Measurements from ENCODE around the gene IGSF9. TPM values are rescaled to one million over a fixed set of nuclear protein-coding genes. Genes with fewer than 3 reads are reported as not detected.

Gene IGSF9
- total and polyA plus RNA-seq, 10 of the 15 experiments (the other 5 are each of a cell fraction or from before 2014, with no cell fraction given): 0.04 to 0.07 TPM; not detected in 8

DNA sequence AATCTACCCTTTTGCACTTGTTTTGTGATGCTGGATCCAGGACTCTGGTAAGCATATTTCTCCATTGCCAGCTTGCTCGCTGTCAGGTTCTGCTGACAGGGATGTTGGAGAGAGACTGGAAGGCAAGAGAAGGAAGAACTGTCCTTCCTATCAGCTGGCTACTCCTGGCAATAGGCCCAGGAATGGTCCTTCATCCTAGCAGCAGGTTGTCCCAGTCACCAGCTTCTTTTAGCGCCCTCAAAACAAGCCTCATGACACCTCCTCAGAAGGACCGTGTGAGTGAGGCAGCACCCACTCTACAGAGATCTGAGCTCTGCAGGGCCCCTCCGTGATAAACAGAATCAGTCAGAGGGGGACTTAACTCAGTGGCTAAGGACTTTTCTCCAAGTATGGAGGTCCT, 41.8 kb upstream of the IGSF9 start:
- no TSS peak for BruUV-seq (replicated peaks)
- Histone ChIP-seq H3K4me3 (no peak overlapping the region), H3K36me3 (ENCODE audit: control insufficient read depth in 2 of 2, insufficient read depth in 2 of 2, low read length in 1 of 2) (no peaks in the 10 kb centered on the region), H4K20me1 (ENCODE audit: control insufficient read depth, insufficient read depth) (no peaks in the 10 kb centered on the region), H3K27ac (ENCODE audit: control insufficient read depth, insufficient read depth) (no peak overlapping the region), H2AFZ (ENCODE audit: control insufficient read depth, low read depth, low read length) (no peak overlapping the region), H3K27me3 (replicated peaks in 1 of 2; ENCODE audit: control insufficient read depth in 2 of 2, insufficient read depth in 2 of 2, low read length in 1 of 2) (peaks cover 0 to 2% of the 10 kb centered on the region in 2 experiments; a peak in 1 of 4 replicates), H3K4me1 (ENCODE audit: control insufficient read depth, insufficient read depth, low read length) (no peaks in the 10 kb centered on the region), H3K9me3 (replicated peaks; ENCODE audit: control insufficient read depth, insufficient read depth, low read length) (no peaks in the 10 kb centered on the region), H3K9ac (ENCODE audit: control insufficient read depth, insufficient read depth, low read length) (no peak overlapping the region), H3K79me2 (ENCODE audit: control insufficient read depth, insufficient read depth, low read length) (no peaks in the 10 kb centered on the region), H3K4me2 (ENCODE audit: control insufficient read depth, insufficient read depth) (no peak overlapping the region)
- FAIRE-seq: no peak
- DNase-seq (ENCODE audit: low read depth, low spot score): no peak
- intact Hi-C loops (cut with micrococcal nuclease; ENCODE audit: unreplicated experiment): no loop called here
- WGBS (ENCODE audit: insufficient coverage, insufficient replicate concordance, low lambda C conversion rate, missing lambda C conversion rate): 22% methylated on average over 4 of the region's 4 CpGs
- CTCF ChIA-PET: no interaction called here
- POLR2A ChIA-PET: no interaction called here
- SMC1A ChIA-PET (ENCODE audit: uncharacterized antibody, unreplicated experiment): no interaction called here
- in situ Hi-C loops (cut with MboI): no loop called here
- ATAC-seq: no peak
- RAD21 ChIA-PET (ENCODE audit: unreplicated experiment): no interaction called here
- TF ChIP-seq, protein P1, sequence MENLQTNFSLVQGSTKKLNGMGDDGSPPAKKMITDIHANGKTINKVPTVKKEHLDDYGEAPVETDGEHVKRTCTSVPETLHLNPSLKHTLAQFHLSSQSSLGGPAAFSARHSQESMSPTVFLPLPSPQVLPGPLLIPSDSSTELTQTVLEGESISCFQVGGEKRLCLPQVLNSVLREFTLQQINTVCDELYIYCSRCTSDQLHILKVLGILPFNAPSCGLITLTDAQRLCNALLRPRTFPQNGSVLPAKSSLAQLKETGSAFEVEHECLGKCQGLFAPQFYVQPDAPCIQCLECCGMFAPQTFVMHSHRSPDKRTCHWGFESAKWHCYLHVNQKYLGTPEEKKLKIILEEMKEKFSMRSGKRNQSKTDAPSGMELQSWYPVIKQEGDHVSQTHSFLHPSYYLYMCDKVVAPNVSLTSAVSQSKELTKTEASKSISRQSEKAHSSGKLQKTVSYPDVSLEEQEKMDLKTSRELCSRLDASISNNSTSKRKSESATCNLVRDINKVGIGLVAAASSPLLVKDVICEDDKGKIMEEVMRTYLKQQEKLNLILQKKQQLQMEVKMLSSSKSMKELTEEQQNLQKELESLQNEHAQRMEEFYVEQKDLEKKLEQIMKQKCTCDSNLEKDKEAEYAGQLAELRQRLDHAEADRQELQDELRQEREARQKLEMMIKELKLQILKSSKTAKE (IDR thresholded peaks at IDR 0.05; ENCODE audit: low read depth, poor library complexity, severe bottlenecking): no peak
- TF ChIP-seq RUNX3 (IDR thresholded peaks at IDR 0.05; ENCODE audit: low read length): no peak
- TF ChIP-seq CBX5 (IDR thresholded peaks at IDR 0.05; ENCODE audit: low read depth): no peak
- no peak for TF ChIP-seq GABPA (IDR thresholded peaks at IDR 0.05; ENCODE audit: low read depth)
- no peak for TF ChIP-seq POLR2A (IDR thresholded peaks at IDR 0.05; ENCODE audit: low read depth, low read length)
- TF ChIP-seq FOXM1 (IDR thresholded peaks at IDR 0.05; ENCODE audit: low read depth, low read length): no peak
- TF ChIP-seq TCF3 (IDR thresholded peaks at IDR 0.05; ENCODE audit: borderline replicate concordance, insufficient read depth, low read depth, low read length): no peak
- no peak for TF ChIP-seq NR2C1 (IDR thresholded peaks at IDR 0.05)
- no peak for TF ChIP-seq JUNB (IDR thresholded peaks at IDR 0.05)
- TF ChIP-seq STAT1 (conservative IDR thresholded peaks at IDR 0.05): no peak
- no peak for TF ChIP-seq CREB1 (IDR thresholded peaks at IDR 0.05; ENCODE audit: low read depth)
- TF ChIP-seq SMARCA5 (IDR thresholded peaks at IDR 0.05): no peak
- no peak for TF ChIP-seq LARP7 (IDR thresholded peaks at IDR 0.05)
- TF ChIP-seq TARDBP (IDR thresholded peaks at IDR 0.05; ENCODE audit: borderline replicate concordance): no peak
- no peak for TF ChIP-seq RAD51 (IDR thresholded peaks at IDR 0.05)
- no peak for TF ChIP-seq RBBP5 (conservative IDR thresholded peaks at IDR 0.05)
- TF ChIP-seq IRF4 (IDR thresholded peaks at IDR 0.05; ENCODE audit: low read depth, low read length): no peak
- no peak for TF ChIP-seq SMAD5 (IDR thresholded peaks at IDR 0.05; ENCODE audit: low read depth)
